Measurements from ENCODE around the gene PDSS2.
"Not testable (repeated sequence)": the region's sequence is repeated elsewhere in the genome, so short reads cannot be mapped to it uniquely, and the experiment has no call there.

Gene PDSS2

GRCh38 chr6:107216197-107216933, 243.0 kb downstream of the PDSS2 start:
- DNase-seq (ENCODE audit: low spot score) = no peak

DNA sequence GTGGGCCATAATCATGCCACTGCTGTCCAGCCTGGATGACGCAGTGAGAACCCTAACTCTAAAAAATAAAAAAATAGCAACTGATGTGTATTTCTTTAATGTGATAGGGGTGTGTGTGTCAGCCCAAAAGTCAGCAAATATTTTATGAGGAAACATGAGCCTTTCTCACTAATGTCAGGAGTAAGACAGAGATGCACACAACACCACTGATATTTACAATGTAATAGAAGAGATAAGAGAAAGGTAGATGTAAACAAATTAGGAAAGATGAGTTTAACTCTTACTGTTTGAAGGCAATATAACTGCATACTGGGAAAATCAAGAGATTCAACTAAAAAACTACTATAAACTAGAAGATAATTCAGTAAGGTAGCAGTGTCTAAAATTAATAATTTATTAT, 244.0 kb downstream of the PDSS2 start:
- DNase-seq (ENCODE audit: low spot score) = no peak

GRCh38 chr6:107214655-107215054, 244.7 kb downstream of the PDSS2 start:
- no peak for DNase-seq (ENCODE audit: low spot score)

GRCh38 chr6:107209406-107210305, 249.7 kb downstream of the PDSS2 start:
- no peak for DNase-seq (ENCODE audit: low spot score)

DNA sequence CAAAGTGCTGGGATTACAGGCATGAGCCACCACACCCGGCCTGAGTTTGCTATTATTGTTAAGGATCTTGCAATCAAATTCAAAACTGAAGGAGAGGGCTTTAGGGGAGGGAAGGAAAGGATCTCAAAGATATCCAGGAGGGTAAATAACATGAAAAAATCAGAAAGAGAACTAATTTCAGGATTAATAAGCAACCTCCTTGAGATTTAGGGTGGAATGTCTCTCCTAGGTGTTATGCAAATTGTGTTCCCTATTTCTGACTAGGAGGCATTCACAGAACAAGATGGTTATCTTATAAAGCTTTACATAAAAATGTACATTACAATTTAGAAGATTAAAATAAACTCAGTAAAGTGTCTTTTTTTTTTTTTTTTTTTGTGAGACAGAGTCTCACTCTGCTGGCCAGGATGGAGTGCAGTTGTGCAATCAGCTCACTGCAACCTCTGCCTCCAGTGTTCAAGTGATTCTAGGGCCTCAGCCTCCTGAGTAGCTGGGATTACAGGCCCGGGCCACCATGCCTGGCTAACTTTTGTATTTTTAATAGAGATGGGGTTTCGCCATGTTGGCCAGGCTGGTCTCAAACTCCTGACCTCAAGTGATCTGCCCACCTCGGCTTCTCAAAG, 252.0 kb downstream of the PDSS2 start:
- DNase-seq (ENCODE audit: low spot score) = no peak

DNA sequence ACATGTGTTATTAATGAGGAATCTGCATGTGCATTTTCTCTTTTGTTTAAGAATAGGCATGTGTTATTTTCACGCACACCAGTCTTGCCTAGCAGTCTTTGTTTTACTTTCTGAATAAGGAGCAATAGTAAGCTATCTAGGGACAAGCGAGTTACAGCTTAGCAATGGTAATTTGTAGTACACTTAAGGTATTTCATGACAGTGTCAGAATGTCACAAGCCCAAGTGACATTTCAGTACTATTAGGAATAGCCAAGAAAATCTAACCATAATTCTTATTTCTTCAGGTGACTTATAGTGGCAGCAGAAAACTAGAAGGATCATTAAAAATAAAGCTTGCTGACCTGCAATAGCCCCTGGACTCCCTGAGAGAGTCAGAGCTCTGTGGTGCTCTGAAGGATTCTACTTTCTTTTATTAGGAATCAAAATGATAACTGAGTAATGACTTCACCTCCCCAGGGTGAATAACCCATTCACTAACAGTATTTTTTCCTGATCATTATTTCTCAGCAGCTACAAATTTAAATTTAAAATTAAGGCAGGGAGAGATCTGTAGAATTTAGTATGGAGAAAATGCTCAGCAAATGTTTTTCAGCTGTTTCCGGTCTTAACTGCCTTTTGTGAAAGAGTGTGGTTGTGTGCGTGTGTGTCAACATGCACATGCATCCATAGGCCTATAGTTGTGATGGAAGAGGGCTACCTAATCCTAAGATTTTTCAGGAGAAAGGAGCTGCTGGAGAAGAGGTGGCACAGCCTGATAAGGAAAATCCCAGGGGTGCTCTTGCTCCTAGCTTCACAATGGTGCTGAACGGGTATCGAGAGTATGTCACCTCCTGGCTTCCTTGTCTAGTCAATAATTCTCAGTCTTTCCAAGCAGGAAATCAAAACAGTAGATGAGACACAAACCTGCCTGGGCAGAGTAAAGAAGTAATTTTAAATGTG, 254.0 kb downstream of the PDSS2 start:
- no peak for DNase-seq (ENCODE audit: low spot score)

- DNase-seq (ENCODE audit: low spot score) = no peak
Measured at GRCh38 chr6:107202876-107203468, 256.4 kb downstream of the PDSS2 start.

DNA sequence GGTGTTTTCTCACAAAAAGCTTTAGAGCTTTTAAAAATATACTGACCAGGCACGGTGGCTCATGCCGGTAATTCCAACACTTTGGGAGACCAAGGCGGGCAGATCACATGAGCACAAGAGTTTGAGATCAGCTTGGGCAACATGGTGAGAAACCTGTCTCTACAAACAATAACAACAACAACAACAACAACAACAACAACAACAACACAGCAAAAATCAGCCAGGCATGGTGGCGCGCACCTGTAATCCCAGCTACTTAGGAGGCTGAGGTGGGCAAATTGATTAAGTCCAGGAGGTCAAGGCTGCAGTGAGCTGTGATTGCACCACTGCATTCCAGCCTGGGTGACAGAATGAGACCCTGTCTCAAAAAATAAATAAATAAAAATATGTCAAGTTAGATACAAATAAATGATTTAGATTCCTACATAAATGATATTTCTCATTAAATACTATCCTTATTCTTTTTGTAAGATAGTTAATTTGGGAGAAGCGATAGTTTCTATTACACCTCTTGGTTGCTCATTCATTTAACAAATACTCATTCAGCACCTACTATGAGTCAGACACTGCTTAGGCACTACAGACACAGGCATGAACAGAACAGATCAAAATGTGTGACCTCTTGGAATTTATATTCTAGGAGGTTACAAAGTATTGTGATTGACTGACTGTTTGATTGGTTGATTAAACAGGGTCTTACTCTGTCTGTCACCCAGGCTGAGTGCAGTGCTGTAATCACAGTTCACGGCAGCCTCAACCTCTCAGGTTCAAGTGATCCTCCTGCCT, 260.5 kb downstream of the PDSS2 start:
- no peak for DNase-seq (ENCODE audit: low spot score)

GRCh38 chr6:107196152-107196551, 263.2 kb downstream of the PDSS2 start:
- DNase-seq (ENCODE audit: low spot score) = no peak

- DNase-seq (ENCODE audit: low spot score) = not testable (repeated sequence)
Measured at GRCh38 chr6:107194723-107195122, 264.6 kb downstream of the PDSS2 start.

- DNase-seq (ENCODE audit: low spot score) = no peak
Measured at GRCh38 chr6:107192830-107193229, 266.5 kb downstream of the PDSS2 start.

DNA sequence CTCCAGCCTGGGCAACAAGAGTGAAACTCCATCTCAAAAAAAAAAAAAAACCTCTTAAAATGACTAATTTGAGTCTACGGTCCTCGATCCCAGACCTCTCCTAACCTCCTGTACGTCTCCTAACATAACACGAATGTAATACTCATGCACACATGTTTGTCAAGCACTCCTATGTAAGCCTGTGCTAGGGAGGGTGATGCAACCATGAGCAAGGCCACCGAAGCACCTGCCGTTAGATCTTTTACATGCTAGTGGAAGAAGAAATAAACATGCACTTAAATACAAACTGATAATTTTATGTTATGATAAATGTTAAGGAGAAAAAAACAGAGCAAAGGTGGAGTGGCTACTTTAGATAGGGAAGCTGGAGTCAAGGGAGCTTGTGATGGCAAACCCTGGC, 271.7 kb downstream of the PDSS2 start:
- no peak for DNase-seq (ENCODE audit: low spot score)

GRCh38 chr6:107186047-107186446, 273.3 kb downstream of the PDSS2 start:
- DNase-seq (ENCODE audit: low spot score) = no peak

DNA sequence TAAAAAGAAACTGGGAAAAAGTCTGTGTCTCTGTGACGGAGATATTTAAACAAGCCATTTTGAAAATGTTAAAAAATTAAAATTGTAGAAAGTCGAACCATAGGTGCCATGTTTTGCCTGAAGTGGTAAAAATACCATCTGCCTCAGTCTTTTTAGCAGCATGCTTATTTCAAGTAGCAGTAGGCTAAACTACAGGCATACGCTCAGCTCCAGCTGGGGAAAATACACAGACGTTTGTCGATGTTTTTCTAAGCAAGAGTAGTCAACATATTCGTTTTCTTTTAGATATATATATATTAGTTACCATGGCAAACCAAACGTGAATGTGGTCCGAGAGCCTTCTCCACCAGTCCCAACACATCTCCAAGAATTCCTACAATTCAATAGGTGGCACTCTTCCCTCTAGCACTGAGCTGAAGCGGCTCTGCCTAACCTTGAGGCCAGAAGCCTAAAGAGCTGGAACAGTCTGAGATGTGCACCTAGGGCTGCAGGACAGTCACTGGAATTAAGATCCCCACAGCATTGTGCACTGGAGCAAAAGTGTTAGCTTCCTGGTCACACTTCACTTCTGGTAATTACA, 273.9 kb downstream of the PDSS2 start:
- no peak for DNase-seq (ENCODE audit: low spot score)

DNA sequence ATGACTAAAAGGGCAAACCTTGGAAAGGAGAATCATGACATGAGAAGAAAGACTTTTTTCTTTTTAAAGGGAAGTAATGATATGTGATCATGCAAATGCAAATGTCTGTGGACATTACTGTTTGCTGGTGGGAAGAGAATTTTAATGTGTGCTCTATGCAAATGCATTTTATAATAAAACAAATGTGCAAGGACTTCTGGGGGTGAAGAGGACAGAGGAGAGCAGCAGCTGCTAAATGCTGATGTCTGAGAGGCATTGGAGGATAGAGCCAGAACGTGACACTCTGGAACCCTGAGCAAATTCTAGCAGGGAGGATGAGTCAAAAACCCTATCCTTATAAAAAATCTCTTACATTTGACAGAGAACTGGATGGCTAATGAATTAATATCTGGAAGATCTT, 274.9 kb downstream of the PDSS2 start:
- no peak for DNase-seq (ENCODE audit: low spot score)

- no peak for DNase-seq (ENCODE audit: low spot score)
Measured at GRCh38 chr6:107180099-107180498, 279.3 kb downstream of the PDSS2 start.

DNA sequence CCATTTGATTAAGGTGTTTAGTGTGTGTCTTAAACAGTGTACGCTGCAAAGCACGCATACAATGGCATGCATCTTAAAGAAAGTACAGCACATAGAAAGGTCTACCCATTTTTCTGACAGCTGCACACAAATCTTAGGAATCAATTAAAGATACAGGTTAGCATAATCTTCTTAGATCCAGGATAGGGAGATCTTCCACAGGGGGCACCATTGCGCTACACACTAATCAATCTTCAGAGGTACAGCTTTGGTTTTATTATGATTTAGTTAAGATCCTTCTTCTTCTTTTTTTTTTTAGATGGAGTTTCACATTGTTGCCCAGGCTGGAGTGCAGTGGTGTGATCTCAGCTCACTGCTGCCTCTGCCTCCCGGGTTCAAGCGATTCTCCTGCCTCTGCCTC, 280.4 kb downstream of the PDSS2 start:
- no peak for DNase-seq (ENCODE audit: low spot score)

- no peak for DNase-seq (ENCODE audit: low spot score)
Measured at GRCh38 chr6:107173779-107174178, 285.6 kb downstream of the PDSS2 start.

DNA sequence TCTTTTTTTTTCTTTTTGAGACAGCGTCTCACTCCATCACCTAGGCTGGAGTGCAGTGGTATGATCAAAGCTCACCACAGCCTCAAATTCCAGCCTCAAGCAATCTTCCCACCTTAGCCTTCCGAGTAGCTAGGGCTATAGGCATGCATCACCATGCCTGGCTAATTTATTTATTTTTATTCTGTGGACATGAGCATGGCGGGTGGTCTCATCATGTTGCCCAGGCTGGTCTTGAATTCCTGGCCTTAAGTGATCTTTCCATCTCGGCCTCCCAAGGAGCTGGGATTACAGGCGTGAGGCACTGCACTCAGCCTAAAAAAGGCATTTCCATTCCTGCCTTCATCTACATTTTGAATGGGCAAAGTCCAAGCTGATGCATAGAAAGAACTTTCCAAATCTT, 287.9 kb downstream of the PDSS2 start:
- no peak for DNase-seq (ENCODE audit: low spot score)

- DNase-seq (ENCODE audit: low spot score) = not testable (repeated sequence)
Measured at GRCh38 chr6:107164299-107164698, 295.1 kb downstream of the PDSS2 start.

Data from CD4-positive, alpha-beta T cell treated with Interleukin-6 at 100 ng/mL for 8 hours (primary cell).